ENCODE data around the gene ZSCAN10.
"Not testable (repeated sequence)": the region's sequence is repeated elsewhere in the genome, so short reads cannot be mapped to it uniquely, and the experiment has no call there.

ZSCAN10 gene

GRCh38 chr16:3140603-3141427, 41.7 kb upstream of the ZSCAN10 start:
- no peak for TF ChIP-seq ZNF274 (IDR thresholded peaks at IDR 0.05; ENCODE audit: low read depth, low read length)
- H3K4me3 ChIP-seq (ENCODE audit: low read length), result no peak overlapping the region

- H3K4me3 ChIP-seq (ENCODE audit: low read length), result not testable (repeated sequence)
These were observed 40.5 kb upstream of the ZSCAN10 start for GRCh38 chr16:3139561-3139960.

- no peak for TF ChIP-seq ZNF274 (IDR thresholded peaks at IDR 0.05; ENCODE audit: low read depth, low read length)
- no peak overlapping the region for H3K4me3 ChIP-seq (ENCODE audit: low read length)
These were observed 39.8 kb upstream of the ZSCAN10 start for GRCh38 chr16:3138823-3139426.

- no peak for TF ChIP-seq ZNF274 (IDR thresholded peaks at IDR 0.05; ENCODE audit: low read depth, low read length)
- no peak overlapping the region for H3K4me3 ChIP-seq (ENCODE audit: low read length)
These were observed 39.2 kb upstream of the ZSCAN10 start for GRCh38 chr16:3138342-3138741.

GRCh38 chr16:3137267-3137666, 38.2 kb upstream of the ZSCAN10 start:
- TF ChIP-seq ZNF274 (IDR thresholded peaks at IDR 0.05; ENCODE audit: low read depth, low read length), result no peak
- no peak overlapping the region for H3K4me3 ChIP-seq (ENCODE audit: low read length)

- peak overlapping the region; percentile 98 for H3K4me3 ChIP-seq (ENCODE audit: low read length)
- no peak for TF ChIP-seq ZNF274 (IDR thresholded peaks at IDR 0.05; ENCODE audit: low read depth, low read length)
These were observed 36.1 kb upstream of the ZSCAN10 start for GRCh38 chr16:3135126-3135715.

- no peak for TF ChIP-seq ZNF274 (IDR thresholded peaks at IDR 0.05; ENCODE audit: low read depth, low read length)
- peak within 1 kb of the TSS; percentile 98 for H3K4me3 ChIP-seq (ENCODE audit: low read length)
These were observed 35.4 kb upstream of the ZSCAN10 start, which contains the start of gene ZNF213 for GRCh38 chr16:3134338-3135125. ZNF213 (plus strand) TSS chr16:3135029; CDS start chr16:3137281, 2,252 bp downstream.

GRCh38 chr16:3133844-3134243, 34.8 kb upstream of the ZSCAN10 start:
- TF ChIP-seq ZNF274 (IDR thresholded peaks at IDR 0.05; ENCODE audit: low read depth, low read length), result no peak
- peak overlapping the region; percentile 86 for H3K4me3 ChIP-seq (ENCODE audit: low read length)

GRCh38 chr16:3131755-3132377, 32.8 kb upstream of the ZSCAN10 start:
- TF ChIP-seq ZNF274 (IDR thresholded peaks at IDR 0.05; ENCODE audit: low read depth, low read length), result no peak

GRCh38 chr16:3129137-3130131, 30.3 kb upstream of the ZSCAN10 start:
- peak overlapping the region; percentile 57; the same call in 1 of the 2 replicates for H3K4me3 ChIP-seq (ENCODE audit: low read length)
- TF ChIP-seq ZNF274 (IDR thresholded peaks at IDR 0.05; ENCODE audit: low read depth, low read length), result no peak

More at GRCh38 chr16:3131755-3132377, 32.8 kb upstream of the ZSCAN10 start:
- no peak overlapping the region for H3K4me3 ChIP-seq (ENCODE audit: low read length)

GRCh38 chr16:3127745-3128144, 28.7 kb upstream of the ZSCAN10 start:
- TF ChIP-seq ZNF274 (IDR thresholded peaks at IDR 0.05; ENCODE audit: low read depth, low read length), result no peak

GRCh38 chr16:3123986-3124886, 25.1 kb upstream of the ZSCAN10 start:
- peak overlapping the region; percentile 71; the same call in 1 of the 2 replicates for H3K4me3 ChIP-seq (ENCODE audit: low read length)
- no peak for TF ChIP-seq ZNF274 (IDR thresholded peaks at IDR 0.05; ENCODE audit: low read depth, low read length)

More at GRCh38 chr16:3127745-3128144, 28.7 kb upstream of the ZSCAN10 start:
- no peak overlapping the region for H3K4me3 ChIP-seq (ENCODE audit: low read length)
